H1 (cell line): ENCODE data around the gene ELOVL3.

ENCODE experiments used
- EZH2 ChIP-seq: fragments of 200-600 bp; sonication (generic); IDR thresholded peaks from 2 replicates; pipeline ENCODE4 v1.7.1; 2012; ENCODE audit warnings: low read depth, mild to moderate bottlenecking, moderate library complexity, low read length, inconsistent platforms; ENCODE audit not compliant: severe bottlenecking
- RNF2 ChIP-seq: fragments of 200-900, 300-1000 bp; sonication (generic); IDR thresholded peaks from 2 replicates; pipeline ENCODE4 v1.7.1; 2016; ENCODE audit warnings: borderline replicate concordance, low read depth, mild to moderate bottlenecking, antibody characterized with exemption, low read length; ENCODE audit not compliant: poor library complexity, severe bottlenecking; ENCODE audit errors: missing control alignments
- USF2 ChIP-seq: IDR thresholded peaks from 2 replicates; pipeline ENCODE4 v1.6.1; 2011; ENCODE audit warnings: low read length, improper control_type of control experiment

- TF ChIP-seq USF2 (no peak), EZH2 (no peak), RNF2 (no peak)
Observed at GRCh38 chr10:102229810-102230263, 3.7 kb downstream of the ELOVL3 start.
